ENCODE data around the gene LPP. TPM values are rescaled to one million over a fixed set of nuclear protein-coding genes. Genes with fewer than 3 reads are reported as not detected.

LPP gene
- total and polyA plus RNA-seq, 2 donors (not counting 1 experiment from before 2014, with no cell fraction given) = 7.6 to 81.7 TPM

- Histone ChIP-seq H3K4me1 (ENCODE audit: control insufficient read depth in 2 of 2, insufficient read depth in 2 of 2, low read length in 2 of 2) (peaks cover 17 to 20% of the 10 kb centered on the region in 2 donors), H3K36me3 (replicated peaks in 1 of 2; ENCODE audit: control extremely low read depth in 1 of 2, control insufficient read depth in 1 of 2, extremely low read depth in 1 of 2, insufficient read depth in 2 of 2, low read length in 1 of 2) (no peaks in the 10 kb centered on the region), H3K27me3 (replicated peaks in 1 of 4; ENCODE audit: control extremely low read depth in 1 of 4, control insufficient read depth in 3 of 4, insufficient read depth in 4 of 4, low read length in 3 of 4) (no peaks in the 10 kb centered on the region), H4K20me1 (ENCODE audit: control insufficient read depth, insufficient read depth, low read length, poor library complexity, severe bottlenecking) (no peaks in the 10 kb centered on the region), H3K4me2 (replicated peaks; ENCODE audit: low read depth, low read length, poor library complexity, severe bottlenecking) (no peak overlapping the region), H2AFZ (ENCODE audit: insufficient read depth, low read depth, low read length, poor library complexity, severe bottlenecking) (no peak overlapping the region), H3K4me3 (ENCODE audit: control extremely low read depth in 1 of 5, extremely low read depth in 1 of 5, insufficient read depth in 1 of 5, low read depth in 2 of 5, low read length in 4 of 5) (no peak overlapping the region), H3K9ac (ENCODE audit: low read length) (no peak overlapping the region), H3K27ac (ENCODE audit: low read length in 2 of 2) (no peak overlapping the region), H3K79me2 (ENCODE audit: control insufficient read depth, insufficient read depth, low read length) (peaks cover 44% of the 10 kb centered on the region), H3K9me3 (ENCODE audit: control extremely low read depth in 1 of 3, control insufficient read depth in 2 of 3, insufficient read depth in 1 of 3, low read length in 2 of 3) (no peaks in the 10 kb centered on the region)
- TF ChIP-seq EZH2 (IDR thresholded peaks at IDR 0.05; ENCODE audit: borderline replicate concordance, insufficient read depth, low read depth, low read length, poor library complexity, severe bottlenecking) (no peak), CTCF (IDR thresholded peaks at IDR 0.05) (no peak)
- Mint-ChIP-seq H3K27ac (no peak overlapping the region), H3K4me1 (peaks cover 36% of the 10 kb centered on the region), H3K9me3 (ENCODE audit: insufficient read depth) (peaks cover 5% of the 10 kb centered on the region), H3K27me3 (no peaks in the 10 kb centered on the region), H3K4me3 (no peak overlapping the region)
- no peak for DNase-seq
- no peak for ATAC-seq (ENCODE audit: low read depth)
- intact Hi-C loops (cut with micrococcal nuclease) = loop anchor here (5.0 kb wide), 1 partner anchor 39 kb away; no protein-coding TSS in a partner anchor
- ChIA-PET POLR2A (no interaction called here), CTCF (no interaction called here)
These were observed 182.2 kb downstream of the LPP start for GRCh38 chr3:188336178-188336577.

GRCh38 chr3:188337232-188337631 lies 183.3 kb downstream of the LPP start:
- 100% methylated on average over 4 of the region's 4 CpGs for WGBS (ENCODE audit: insufficient coverage)
- DNase-seq (no peak), ATAC-seq (ENCODE audit: low read depth) (no peak)
- ChIA-PET POLR2A (no interaction called here), CTCF (no interaction called here)
- H3K27me3 Mint-ChIP-seq = no peaks in the 10 kb centered on the region
- peaks cover 44% of the 10 kb centered on the region for H3K79me2 ChIP-seq (ENCODE audit: control insufficient read depth, insufficient read depth, low read length)
- intact Hi-C loops (cut with micrococcal nuclease) = loop anchor here (5.0 kb wide), 1 partner anchor 40 kb away; no protein-coding TSS in a partner anchor
- TF ChIP-seq CTCF (IDR thresholded peaks at IDR 0.05) = no peak
- no peak for TF ChIP-seq EZH2 (IDR thresholded peaks at IDR 0.05; ENCODE audit: borderline replicate concordance, insufficient read depth, low read depth, low read length, poor library complexity, severe bottlenecking)
- H3K4me3 Mint-ChIP-seq = no peak overlapping the region
- H2AFZ ChIP-seq (ENCODE audit: insufficient read depth, low read depth, low read length, poor library complexity, severe bottlenecking) = no peak overlapping the region
- peaks cover 5% of the 10 kb centered on the region for H3K9me3 Mint-ChIP-seq (ENCODE audit: insufficient read depth)
- H3K27ac Mint-ChIP-seq = peak overlapping the region; percentile 12
- no peaks in the 10 kb centered on the region for H4K20me1 ChIP-seq (ENCODE audit: control insufficient read depth, insufficient read depth, low read length, poor library complexity, severe bottlenecking)
- H3K9me3 ChIP-seq (ENCODE audit: control extremely low read depth in 1 of 3, control insufficient read depth in 2 of 3, insufficient read depth in 1 of 3, low read length in 2 of 3) = no peaks in the 10 kb centered on the region
- no peak overlapping the region for H3K27ac ChIP-seq (ENCODE audit: low read length in 2 of 2)
- H3K4me3 ChIP-seq (ENCODE audit: control extremely low read depth in 1 of 5, extremely low read depth in 1 of 5, insufficient read depth in 1 of 5, low read depth in 2 of 5, low read length in 4 of 5) = no peak overlapping the region
- H3K4me2 ChIP-seq (replicated peaks; ENCODE audit: low read depth, low read length, poor library complexity, severe bottlenecking) = no peak overlapping the region
- H3K9ac ChIP-seq (ENCODE audit: low read length) = no peak overlapping the region
- no peaks in the 10 kb centered on the region for H3K36me3 ChIP-seq (replicated peaks in 1 of 2; ENCODE audit: control extremely low read depth in 1 of 2, control insufficient read depth in 1 of 2, extremely low read depth in 1 of 2, insufficient read depth in 2 of 2, low read length in 1 of 2)
- H3K27me3 ChIP-seq (replicated peaks in 1 of 4; ENCODE audit: control extremely low read depth in 1 of 4, control insufficient read depth in 3 of 4, insufficient read depth in 4 of 4, low read length in 3 of 4) = no peaks in the 10 kb centered on the region
- peaks cover 20 to 23% of the 10 kb centered on the region in 2 donors for H3K4me1 ChIP-seq (ENCODE audit: control insufficient read depth in 2 of 2, insufficient read depth in 2 of 2, low read length in 2 of 2)
- peaks cover 36% of the 10 kb centered on the region for H3K4me1 Mint-ChIP-seq
